Lower leg skin (tissue), 3 donors: ENCODE data around the gene PPP2R2B.

Source experiments
- CTCF ChIP-seq, 3 donors: fragments of 450-650 bp; IDR thresholded peaks; one replicate each; pipeline ENCODE4 v1.5.1; 2016; ENCODE audit warnings: antibody characterized with exemption in 3 of 3, mild to moderate bottlenecking in 3 of 3, moderate library complexity in 2 of 3
- POLR2A ChIP-seq, 2 donors: fragments of 450-650 bp; IDR thresholded peaks; one replicate each; pipeline ENCODE4 v1.6.1; 2016 to 2017; ENCODE audit warnings: antibody characterized with exemption in 2 of 2, mild to moderate bottlenecking in 1 of 2, moderate library complexity in 1 of 2

GRCh38 chr5:146564007-146564762 lies 314.4 kb downstream of the PPP2R2B start:
- no peak for TF ChIP-seq POLR2A (IDR thresholded peaks at IDR 0.05)
- TF ChIP-seq CTCF (IDR thresholded peaks at IDR 0.05), result no peak
